Thymus (tissue), 14 donors: ENCODE measurements around the gene INSRR. TPM values are rescaled to one million over a fixed set of nuclear protein-coding genes. Genes with fewer than 3 reads are reported as not detected.

Experiments
- DNase-seq, 9 donors: peaks; one replicate each; pipeline ENCODE4 v3.0.0-alpha.2; 2013; ENCODE audit warnings: low spot score in 9 of 9, low read depth in 6 of 9, missing footprints in 1 of 9
- H3K27ac ChIP-seq, 2 donors: one replicate each; pipeline ENCODE4 v1.5.1; 2013; ENCODE audit warnings: control low read depth in 1 of 2, low read depth in 1 of 2, low read length in 1 of 2, mild to moderate bottlenecking in 1 of 2, moderate library complexity in 1 of 2
- H3K27me3 ChIP-seq, 2 donors: one replicate each; pipeline ENCODE4 v1.5.1; 2013; ENCODE audit warnings: low read length in 1 of 2; ENCODE audit not compliant: control insufficient read depth in 2 of 2, insufficient read depth in 1 of 2
- H3K36me3 ChIP-seq, 2 donors: one replicate each; pipeline ENCODE4 v1.5.1; 2013; ENCODE audit warnings: low read length in 1 of 2, mild to moderate bottlenecking in 1 of 2, moderate library complexity in 1 of 2; ENCODE audit not compliant: control insufficient read depth in 2 of 2, insufficient read depth in 2 of 2
- H3K4me1 ChIP-seq, 2 donors: one replicate each; pipeline ENCODE4 v1.5.1; 2013; ENCODE audit warnings: low read length in 2 of 2; ENCODE audit not compliant: control insufficient read depth in 2 of 2, insufficient read depth in 2 of 2
- H3K4me3 ChIP-seq, 2 donors: one replicate each; pipeline ENCODE4 v1.5.1; 2013; ENCODE audit warnings: low read length in 2 of 2, control low read depth in 1 of 2, mild to moderate bottlenecking in 1 of 2
- H3K9me3 ChIP-seq, 2 donors: one replicate each; pipeline ENCODE4 v1.5.1; 2013; ENCODE audit warnings: low read length in 1 of 2, mild to moderate bottlenecking in 1 of 2; ENCODE audit not compliant: control insufficient read depth in 2 of 2, insufficient read depth in 1 of 2
- WGBS: extraction: QIAGEN DNeasy Blood & Tissue Kit; methylation state at CpG from one replicate; pipeline ENCODE4 v1.1.7; 2013; 5-methylcytosine and 5-hydroxymethylcytosine counted together
- long read RNA-seq, 10 donors: transcript quantifications; one replicate each; lab custom pipeline, GENCODE V29; 2026
- polyA plus RNA-seq: library from polyadenylated mRNA; stranded (reverse); fragments of 200-250 nt; gene quantifications from one replicate; pipeline ENCODE4 v1.2.3, GENCODE V29; 2013
- total RNA-seq: library from RNA; stranded (reverse); fragments of 120-200 nt; gene quantifications from one replicate; pipeline ENCODE4 v1.2.4, GENCODE V29; 2013
- donor health status: healthy.

INSRR gene
- 0.33 TPM for total RNA-seq
- polyA plus RNA-seq: 0.43 TPM
- long read RNA-seq, donor 1: 0 reads
- long read RNA-seq, donor 2: 0 reads
- long read RNA-seq, donor 3: 0 reads
- long read RNA-seq, donor 4: 0 reads
- long read RNA-seq, donor 5: 0 reads
- long read RNA-seq, donor 6: 0 reads
- long read RNA-seq, donor 7: 0 reads
- long read RNA-seq, donor 8: 0 reads
- long read RNA-seq, donor 9: 0 reads
- long read RNA-seq, donor 10: 0 reads

DNA sequence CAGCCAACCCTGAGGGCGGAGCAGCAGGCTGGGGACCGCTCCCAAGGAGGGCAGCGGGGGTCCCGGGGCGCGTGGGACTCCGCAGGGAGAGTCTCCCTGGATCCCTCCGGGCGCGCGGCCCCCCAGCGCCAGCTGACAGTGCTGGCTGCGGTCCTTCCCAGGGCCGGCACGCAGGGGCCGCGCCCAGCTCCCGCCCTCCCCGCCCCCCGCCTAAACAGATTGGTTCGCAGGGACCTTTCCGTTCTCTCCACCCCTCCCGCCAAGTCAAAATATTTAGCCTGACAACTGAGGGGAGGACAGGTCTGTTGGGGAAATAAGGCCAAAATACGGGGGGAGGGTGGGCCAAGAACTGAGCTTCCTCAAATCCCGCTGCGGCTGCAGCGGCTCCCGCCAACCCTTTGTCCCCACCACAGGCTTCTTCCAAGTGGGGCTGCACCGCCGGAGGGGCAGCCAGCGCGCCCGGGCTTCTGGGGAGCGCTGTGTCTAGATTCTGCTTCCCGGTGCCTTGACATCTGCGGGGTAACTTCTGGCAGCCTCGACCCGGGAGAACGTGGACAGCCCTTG lies at the start of gene INSRR:
TSS of gene INSRR (minus strand) at position 159 of the 564 bp plus-strand sequence. CDS start 496 bp downstream, outside the sequence.
- H3K36me3 ChIP-seq: no peaks in the 10 kb centered on the region

DNA sequence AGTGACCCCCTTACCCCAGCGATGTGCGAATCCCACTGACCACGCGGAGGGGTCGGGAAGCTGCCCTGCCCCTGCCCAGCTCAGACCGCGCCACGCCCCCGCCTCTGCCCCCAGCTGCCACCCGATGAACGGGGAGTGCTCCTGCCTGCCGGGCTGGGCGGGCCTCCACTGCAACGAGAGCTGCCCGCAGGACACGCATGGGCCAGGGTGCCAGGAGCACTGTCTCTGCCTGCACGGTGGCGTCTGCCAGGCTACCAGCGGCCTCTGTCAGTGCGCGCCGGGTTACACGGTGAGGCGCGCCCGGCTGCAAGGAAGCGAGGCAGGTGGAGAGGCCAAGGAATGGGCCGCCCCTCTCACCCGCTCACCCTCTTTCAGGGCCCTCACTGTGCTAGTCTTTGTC lies 49.6 kb upstream of the INSRR start:
- no peak for DNase-seq

More for the DNA sequence above, at the start of gene INSRR:
- Histone ChIP-seq H3K9me3 (peaks cover 0 to 11% of the 10 kb centered on the region in 2 donors), H3K27ac (no peak within 1 kb of the TSS), H3K27me3 (peaks cover 59 to 97% of the 10 kb centered on the region in 2 donors), H3K4me1 (peaks cover 9 to 37% of the 10 kb centered on the region in 2 donors), H3K4me3 (peak within 1 kb of the TSS; percentile 27 to 43)
- DNase-seq: no peak
- WGBS: 12% methylated on average over 39 of the region's 39 CpGs

DNA sequence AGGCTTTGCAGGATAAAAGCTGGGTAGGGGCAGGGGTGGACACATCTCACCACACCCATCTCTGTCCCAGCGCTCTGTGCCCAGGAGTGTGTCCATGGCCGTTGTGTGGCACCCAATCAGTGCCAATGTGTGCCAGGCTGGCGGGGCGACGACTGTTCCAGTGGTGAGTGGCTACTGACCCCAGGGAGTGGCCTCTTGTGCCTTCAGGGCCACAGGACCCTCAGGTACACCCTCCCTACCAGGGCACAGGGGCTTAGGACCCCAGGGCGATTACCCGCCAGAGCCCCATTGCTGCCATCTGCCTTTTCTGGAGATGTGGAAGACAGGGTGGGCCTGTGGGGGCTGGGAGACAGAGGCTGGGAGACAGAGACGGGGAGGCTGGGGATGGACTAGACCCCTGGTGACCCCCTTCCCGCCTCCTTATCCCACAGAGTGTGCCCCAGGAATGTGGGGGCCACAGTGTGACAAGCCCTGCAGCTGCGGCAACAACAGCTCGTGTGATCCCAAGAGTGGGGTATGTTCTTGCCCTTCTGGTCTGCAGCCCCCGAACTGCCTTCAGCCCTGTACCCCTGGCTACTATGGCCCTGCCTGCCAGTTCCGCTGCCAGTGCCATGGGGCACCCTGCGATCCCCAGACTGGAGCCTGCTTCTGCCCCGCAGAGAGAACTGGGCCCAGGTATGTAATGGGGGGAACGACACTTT lies 47.4 kb upstream of the INSRR start:
- H3K27ac ChIP-seq: no peak overlapping the region

More for the DNA sequence above, 49.6 kb upstream of the INSRR start:
- Histone ChIP-seq H3K27ac (no peak overlapping the region), H3K4me1 (peaks cover 0 to 10% of the 10 kb centered on the region in 2 donors), H3K9me3 (peaks cover 0 to 5% of the 10 kb centered on the region in 2 donors), H3K27me3 (peaks cover 8 to 10% of the 10 kb centered on the region in 2 donors), H3K4me3 (no peak overlapping the region), H3K36me3 (no peaks in the 10 kb centered on the region)
- 96% methylated on average over 29 of the region's 29 CpGs for WGBS

GRCh38 chr1:156905651-156906050 lies 46.7 kb upstream of the INSRR start:
- no peak for DNase-seq
- no peak overlapping the region for H3K4me3 ChIP-seq
- no peaks in the 10 kb centered on the region for H3K36me3 ChIP-seq
- WGBS: 83% methylated on average over 4 of the region's 4 CpGs
- peaks cover 0 to 16% of the 10 kb centered on the region in 2 donors for H3K27me3 ChIP-seq
- peaks cover 0 to 2% of the 10 kb centered on the region in 2 donors for H3K4me1 ChIP-seq
- peaks cover 0 to 5% of the 10 kb centered on the region in 2 donors for H3K9me3 ChIP-seq
- no peak overlapping the region for H3K27ac ChIP-seq

More for the DNA sequence above, 47.4 kb upstream of the INSRR start:
- Histone ChIP-seq H3K36me3 (no peaks in the 10 kb centered on the region), H3K4me1 (peaks cover 0 to 2% of the 10 kb centered on the region in 2 donors), H3K27me3 (peaks cover 0 to 14% of the 10 kb centered on the region in 2 donors), H3K9me3 (peaks cover 0 to 5% of the 10 kb centered on the region in 2 donors), H3K4me3 (no peak overlapping the region)
- WGBS: 95% methylated on average over 16 of the region's 16 CpGs
- DNase-seq: no peak

DNA sequence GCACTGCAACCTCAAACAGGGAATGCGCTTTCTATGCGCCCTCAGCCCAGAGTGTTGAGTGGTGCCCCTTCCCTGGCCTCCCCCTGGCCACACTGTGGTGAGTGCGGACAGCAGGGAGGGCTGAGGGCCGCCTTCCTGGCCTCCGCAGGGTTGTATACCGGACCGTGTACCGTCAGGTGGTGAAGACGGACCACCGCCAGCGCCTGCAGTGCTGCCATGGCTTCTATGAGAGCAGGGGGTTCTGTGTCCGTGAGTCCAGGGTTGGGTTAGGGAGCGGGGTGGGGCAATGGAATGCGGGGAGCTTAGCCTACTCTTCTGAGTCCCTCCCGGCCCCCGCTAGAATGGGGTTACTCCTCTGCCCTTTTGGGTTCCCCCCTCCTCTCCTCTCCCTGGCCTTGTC lies 46.3 kb upstream of the INSRR start:
- Histone ChIP-seq H3K36me3 (no peaks in the 10 kb centered on the region), H3K4me3 (no peak overlapping the region), H3K4me1 (peaks cover 0 to 2% of the 10 kb centered on the region in 2 donors), H3K27ac (no peak overlapping the region), H3K9me3 (peaks cover 0 to 5% of the 10 kb centered on the region in 2 donors), H3K27me3 (peaks cover 0 to 15% of the 10 kb centered on the region in 2 donors)
- DNase-seq: no peak
- 95% methylated on average over 16 of the region's 16 CpGs for WGBS

- no peak for DNase-seq
- Histone ChIP-seq H3K4me3 (no peak overlapping the region), H3K36me3 (no peaks in the 10 kb centered on the region), H3K9me3 (peaks cover 0 to 5% of the 10 kb centered on the region in 2 donors), H3K4me1 (peaks cover 0 to 2% of the 10 kb centered on the region in 2 donors), H3K27me3 (peaks cover 0 to 20% of the 10 kb centered on the region in 2 donors), H3K27ac (no peak overlapping the region)
- 95% methylated on average over 19 of the region's 19 CpGs for WGBS
These were observed 45.5 kb upstream of the INSRR start for GRCh38 chr1:156904187-156904959.

- DNase-seq: no peak
- Histone ChIP-seq H3K4me3 (no peak overlapping the region), H3K36me3 (no peaks in the 10 kb centered on the region), H3K27me3 (peaks cover 0 to 28% of the 10 kb centered on the region in 2 donors), H3K4me1 (peaks cover 0 to 7% of the 10 kb centered on the region in 2 donors), H3K27ac (no peak overlapping the region), H3K9me3 (peaks cover 0 to 5% of the 10 kb centered on the region in 2 donors)
- 93% methylated on average over 15 of the region's 15 CpGs for WGBS
These were observed 44.6 kb upstream of the INSRR start for GRCh38 chr1:156903328-156904091.
